Uterus (tissue), 4 donors: ENCODE measurements around the gene PILRB. TPM values are rescaled to one million over a fixed set of nuclear protein-coding genes. Genes with fewer than 3 reads are reported as not detected.
A peak's percentile ranks its signal among the peaks of the same experiment; 100 is the strongest.
"Not testable (repeated sequence)": the region's sequence is repeated elsewhere in the genome, so short reads cannot be mapped to it uniquely, and the experiment has no call there.

Experiments used
- DNase-seq, 2 donors: peaks; one replicate each; pipeline ENCODE4 v3.0.0-alpha.2; 2019 to 2020
- H3K27ac ChIP-seq, 2 donors: fragments of 200-600 bp; sonication (generic); 1 replicate in 1 of 2; 2 replicates in 1 of 2; pipeline ENCODE4 v1.5.1; 2016 to 2018
- H3K27me3 ChIP-seq, 2 donors: fragments of 200-600 bp; sonication (generic); one replicate each; pipeline ENCODE4 v1.5.1; 2018 to 2019; ENCODE audit warnings: control low read depth in 1 of 2
- H3K36me3 ChIP-seq, 2 donors: fragments of 200-600 bp; sonication (generic); one replicate each; pipeline ENCODE4 v1.5.1; 2019; ENCODE audit warnings: control low read depth in 1 of 2
- H3K4me1 ChIP-seq, 2 donors: fragments of 200-600 bp; sonication (generic); one replicate each; pipeline ENCODE4 v1.5.1; 2018 to 2019; ENCODE audit warnings: control low read depth in 1 of 2
- H3K4me3 ChIP-seq, 2 donors: fragments of 200-600 bp; sonication (generic); 1 replicate in 1 of 2; 2 replicates in 1 of 2; pipeline ENCODE4 v1.5.1; 2018 to 2019; ENCODE audit warnings: mild to moderate bottlenecking in 1 of 2
- H3K9me3 ChIP-seq, 2 donors: fragments of 200-600 bp; sonication (generic); one replicate each; pipeline ENCODE4 v1.5.1; 2019; ENCODE audit warnings: control low read depth in 1 of 2
- POLR2A ChIP-seq, 2 donors: fragments of 450-650 bp; IDR thresholded peaks; one replicate each; pipeline ENCODE4 v1.6.1; 2016; ENCODE audit warnings: antibody characterized with exemption in 2 of 2, mild to moderate bottlenecking in 1 of 2, moderate library complexity in 1 of 2
- intact Hi-C: fragments of 100-400 bp; cut with DNase I; formaldehyde crosslinking; loops from one replicate; pipeline ENCODE4 v1.15.1; 2023; ENCODE audit warnings: low total_unique reads
- total RNA-seq, 4 donors: library from RNA; depleted of rRNA in 3 of 4; stranded (reverse); fragments of >200 nt in 3 of 4; gene quantifications; one replicate each; pipeline versions ENCODE4 v1.1.0 to v1.2.4, GENCODE V29; 2014 to 2023
- TF ChIP-seq, protein P1 (sequence below), 4 experiments: fragments of 200-600 bp in 2 of 4; fragments of 450-650 bp in 2 of 4; sonication (generic) in 2 of 4; IDR thresholded peaks; one replicate each; pipeline ENCODE4 v1.5.1; 2016 to 2019; ENCODE audit warnings: antibody characterized with exemption in 4 of 4, mild to moderate bottlenecking in 2 of 4, moderate library complexity in 1 of 4
- donor health status: DM: yes; HTN: yes; CAD: no.

The PILRB gene
- total RNA-seq, 4 donors from 2014 or later, result 13.4 to 66.1 (median 56.3) TPM

DNA sequence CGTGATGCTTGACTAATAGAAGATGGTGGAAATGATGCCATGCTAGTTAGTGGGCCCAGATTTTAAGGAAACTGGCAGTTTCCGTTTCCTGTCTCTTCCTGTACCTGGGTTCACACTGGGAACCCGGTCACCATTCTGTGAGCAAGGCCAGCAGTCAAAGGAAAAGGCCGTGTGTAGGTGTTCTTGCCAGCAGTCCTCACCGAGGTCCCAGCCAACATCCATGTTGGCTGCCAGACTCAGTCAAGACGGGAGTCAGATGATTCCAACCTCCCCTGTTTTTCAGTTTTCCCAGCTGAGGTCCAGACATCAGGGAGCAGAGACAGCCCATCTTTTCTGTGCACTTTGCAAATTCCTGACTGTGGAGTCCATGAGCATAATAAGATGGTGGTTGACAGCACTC is 15.2 kb upstream of the PILRB start:
- no peaks in the 10 kb centered on the region for H3K36me3 ChIP-seq
- no peak for DNase-seq
- H3K27ac ChIP-seq, result no peak overlapping the region

GRCh38 chr7:100344124-100344559 is 13.8 kb upstream of the PILRB start:
- DNase-seq, H3K4me3 ChIP-seq, H3K4me1 ChIP-seq, H3K9me3 ChIP-seq, intact Hi-C loops, H3K36me3 ChIP-seq, H3K27me3 ChIP-seq: not testable (repeated sequence)
- peak overlapping the region; percentile 44 to 65 for H3K27ac ChIP-seq

More for the DNA sequence above, 15.2 kb upstream of the PILRB start:
- no peaks in the 10 kb centered on the region for H3K9me3 ChIP-seq
- TF ChIP-seq POLR2A (IDR thresholded peaks at IDR 0.05), result no peak
- TF ChIP-seq, protein P1, sequence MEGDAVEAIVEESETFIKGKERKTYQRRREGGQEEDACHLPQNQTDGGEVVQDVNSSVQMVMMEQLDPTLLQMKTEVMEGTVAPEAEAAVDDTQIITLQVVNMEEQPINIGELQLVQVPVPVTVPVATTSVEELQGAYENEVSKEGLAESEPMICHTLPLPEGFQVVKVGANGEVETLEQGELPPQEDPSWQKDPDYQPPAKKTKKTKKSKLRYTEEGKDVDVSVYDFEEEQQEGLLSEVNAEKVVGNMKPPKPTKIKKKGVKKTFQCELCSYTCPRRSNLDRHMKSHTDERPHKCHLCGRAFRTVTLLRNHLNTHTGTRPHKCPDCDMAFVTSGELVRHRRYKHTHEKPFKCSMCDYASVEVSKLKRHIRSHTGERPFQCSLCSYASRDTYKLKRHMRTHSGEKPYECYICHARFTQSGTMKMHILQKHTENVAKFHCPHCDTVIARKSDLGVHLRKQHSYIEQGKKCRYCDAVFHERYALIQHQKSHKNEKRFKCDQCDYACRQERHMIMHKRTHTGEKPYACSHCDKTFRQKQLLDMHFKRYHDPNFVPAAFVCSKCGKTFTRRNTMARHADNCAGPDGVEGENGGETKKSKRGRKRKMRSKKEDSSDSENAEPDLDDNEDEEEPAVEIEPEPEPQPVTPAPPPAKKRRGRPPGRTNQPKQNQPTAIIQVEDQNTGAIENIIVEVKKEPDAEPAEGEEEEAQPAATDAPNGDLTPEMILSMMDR (IDR thresholded peaks at IDR 0.05), result no peak
- intact Hi-C loops, result no loop called here
- no peak overlapping the region for H3K4me3 ChIP-seq
- no peaks in the 10 kb centered on the region for H3K27me3 ChIP-seq
- H3K4me1 ChIP-seq, result no peaks in the 10 kb centered on the region

- TF ChIP-seq, protein P1 (IDR thresholded peaks at IDR 0.05), result peak in 1 of 4 experiments; percentile 14
- intact Hi-C loops, DNase-seq, H3K4me1 ChIP-seq, H3K4me3 ChIP-seq, H3K9me3 ChIP-seq, H3K27me3 ChIP-seq, H3K36me3 ChIP-seq: not testable (repeated sequence)
- H3K27ac ChIP-seq, result peak overlapping the region; percentile 44 to 65
Observed at GRCh38 chr7:100344560-100345287, 13.2 kb upstream of the PILRB start.

DNA sequence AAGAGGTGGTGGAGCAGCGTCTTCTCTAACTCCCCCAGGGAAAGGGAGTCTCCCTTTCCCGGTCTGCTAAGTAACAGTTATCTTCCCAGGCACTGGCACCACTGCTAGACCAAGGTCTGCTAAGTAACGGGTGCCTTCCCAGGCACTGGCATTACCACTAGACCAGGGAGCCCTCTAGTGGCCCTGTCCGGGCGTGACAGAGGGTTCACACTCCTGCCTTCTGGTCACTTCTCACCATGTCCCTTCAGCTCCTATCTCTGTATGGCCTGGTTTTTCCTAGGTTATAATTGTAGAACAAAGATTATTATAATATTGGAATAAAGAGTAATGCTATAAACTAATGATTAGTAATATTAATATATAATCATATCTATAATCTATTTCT is 12.6 kb upstream of the PILRB start:
- H3K27me3 ChIP-seq, H3K36me3 ChIP-seq, intact Hi-C loops, H3K4me1 ChIP-seq, H3K9me3 ChIP-seq, H3K4me3 ChIP-seq, H3K27ac ChIP-seq: not testable (repeated sequence)
- TF ChIP-seq, protein P1 (IDR thresholded peaks at IDR 0.05), result peak; percentile 33 to 47 (median 40)
- peak; percentile 66 to 75 for DNase-seq

DNA sequence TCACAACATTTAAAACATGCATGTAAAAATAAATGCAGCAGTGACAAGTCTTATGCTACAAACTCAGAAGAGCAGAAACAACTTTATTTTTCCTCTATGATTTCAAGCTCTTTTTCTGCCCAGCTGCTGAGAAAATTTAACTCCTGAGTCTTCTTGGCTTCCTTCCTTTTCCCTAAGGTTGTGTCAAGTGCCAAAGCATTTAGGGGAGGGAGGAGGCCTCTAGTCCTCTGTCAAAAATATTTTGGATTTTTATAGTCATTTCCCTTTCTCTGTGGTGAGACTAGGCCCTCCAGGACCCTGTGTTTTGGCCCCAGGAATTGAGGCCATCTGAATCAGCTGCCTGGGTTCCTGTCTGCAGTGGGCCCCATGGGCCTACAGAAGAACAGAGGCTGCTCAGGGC is 11.0 kb upstream of the PILRB start:
- Histone ChIP-seq H3K4me3 (no peak overlapping the region), H3K4me1 (no peaks in the 10 kb centered on the region), H3K36me3 (no peaks in the 10 kb centered on the region), H3K27ac (no peak overlapping the region), H3K9me3 (no peaks in the 10 kb centered on the region), H3K27me3 (no peaks in the 10 kb centered on the region)
- intact Hi-C loops, result no loop called here
- no peak for TF ChIP-seq POLR2A (IDR thresholded peaks at IDR 0.05)
- TF ChIP-seq, protein P1 (IDR thresholded peaks at IDR 0.05), result no peak
- DNase-seq, result no peak
